Renal pelvis (tissue), 12 donors: Measurements from ENCODE around the gene CD47. TPM values are rescaled to one million over a fixed set of nuclear protein-coding genes. Genes with fewer than 3 reads are reported as not detected.

Source experiments
- DNase-seq: peaks from one replicate; pipeline ENCODE4 v3.0.0-alpha.2; 2013
- long read RNA-seq, 16 experiments: transcript quantifications; one replicate each; lab custom pipeline, GENCODE V29; 2026
- polyA plus RNA-seq, 3 donors: library from polyadenylated mRNA; unstranded; fragments of 120-200 nt; gene quantifications; one replicate each; pipeline ENCODE4 v1.2.1, GENCODE V29; 2013; ENCODE audit not compliant: insufficient read length in 3 of 3

The CD47 gene
- polyA plus RNA-seq: 10 to 100 TPM; 45.0 to 64.9 (median 55.3) TPM
- long read RNA-seq, donor 1, full-length matches to known transcripts: 14 of 14 reads
- long read RNA-seq, donor 1, partial matches to known transcripts: 0 of 14 reads
- long read RNA-seq, donor 1, other reads (novel, unspliced or antisense): 0 of 14 reads
- long read RNA-seq, donor 2, full-length matches to known transcripts: 16 of 16 reads
- long read RNA-seq, donor 2, partial matches to known transcripts: 0 of 16 reads
- long read RNA-seq, donor 2, other reads (novel, unspliced or antisense): 0 of 16 reads
- long read RNA-seq, donor 3, full-length matches to known transcripts: 17 of 17 reads
- long read RNA-seq, donor 3, partial matches to known transcripts: 0 of 17 reads
- long read RNA-seq, donor 3, other reads (novel, unspliced or antisense): 0 of 17 reads
- long read RNA-seq, donor 4, full-length matches to known transcripts: 27 of 27 reads
- long read RNA-seq, donor 4, partial matches to known transcripts: 0 of 27 reads
- long read RNA-seq, donor 4, other reads (novel, unspliced or antisense): 0 of 27 reads
- long read RNA-seq, donor 5, full-length matches to known transcripts: 7 of 7 reads
- long read RNA-seq, donor 5, partial matches to known transcripts: 0 of 7 reads
- long read RNA-seq, donor 5, other reads (novel, unspliced or antisense): 0 of 7 reads
- long read RNA-seq, donor 6, full-length matches to known transcripts: 25 of 31 reads
- long read RNA-seq, donor 6, partial matches to known transcripts: 0 of 31 reads
- long read RNA-seq, donor 6, other reads (novel, unspliced or antisense): 6 of 31 reads
- long read RNA-seq, donor 7, full-length matches to known transcripts: 19 of 19 reads
- long read RNA-seq, donor 7, partial matches to known transcripts: 0 of 19 reads
- long read RNA-seq, donor 7, other reads (novel, unspliced or antisense): 0 of 19 reads
- long read RNA-seq, donor 8, full-length matches to known transcripts: 10 of 10 reads
- long read RNA-seq, donor 8, partial matches to known transcripts: 0 of 10 reads
- long read RNA-seq, donor 8, other reads (novel, unspliced or antisense): 0 of 10 reads
- long read RNA-seq, donor 9, full-length matches to known transcripts: 22 of 22 reads
- long read RNA-seq, donor 9, partial matches to known transcripts: 0 of 22 reads
- long read RNA-seq, donor 9, other reads (novel, unspliced or antisense): 0 of 22 reads
- long read RNA-seq, donor 10, full-length matches to known transcripts: 13 of 18 reads
- long read RNA-seq, donor 10, partial matches to known transcripts: 5 of 18 reads
- long read RNA-seq, donor 10, other reads (novel, unspliced or antisense): 0 of 18 reads
- long read RNA-seq, donor 11, full-length matches to known transcripts: 9 of 9 reads
- long read RNA-seq, donor 11, partial matches to known transcripts: 0 of 9 reads
- long read RNA-seq, donor 11, other reads (novel, unspliced or antisense): 0 of 9 reads
- long read RNA-seq, donor 12, full-length matches to known transcripts: 28 of 46 reads
- long read RNA-seq, donor 12, partial matches to known transcripts: 10 of 46 reads
- long read RNA-seq, donor 12, other reads (novel, unspliced or antisense): 8 of 46 reads
- long read RNA-seq, donor 13, full-length matches to known transcripts: 7 of 7 reads
- long read RNA-seq, donor 13, partial matches to known transcripts: 0 of 7 reads
- long read RNA-seq, donor 13, other reads (novel, unspliced or antisense): 0 of 7 reads
- long read RNA-seq, donor 14: 0 reads
- long read RNA-seq, donor 15, full-length matches to known transcripts: 26 of 59 reads
- long read RNA-seq, donor 15, partial matches to known transcripts: 23 of 59 reads
- long read RNA-seq, donor 15, other reads (novel, unspliced or antisense): 10 of 59 reads
- long read RNA-seq, donor 16, full-length matches to known transcripts: 28 of 28 reads
- long read RNA-seq, donor 16, partial matches to known transcripts: 0 of 28 reads
- long read RNA-seq, donor 16, other reads (novel, unspliced or antisense): 0 of 28 reads

DNA sequence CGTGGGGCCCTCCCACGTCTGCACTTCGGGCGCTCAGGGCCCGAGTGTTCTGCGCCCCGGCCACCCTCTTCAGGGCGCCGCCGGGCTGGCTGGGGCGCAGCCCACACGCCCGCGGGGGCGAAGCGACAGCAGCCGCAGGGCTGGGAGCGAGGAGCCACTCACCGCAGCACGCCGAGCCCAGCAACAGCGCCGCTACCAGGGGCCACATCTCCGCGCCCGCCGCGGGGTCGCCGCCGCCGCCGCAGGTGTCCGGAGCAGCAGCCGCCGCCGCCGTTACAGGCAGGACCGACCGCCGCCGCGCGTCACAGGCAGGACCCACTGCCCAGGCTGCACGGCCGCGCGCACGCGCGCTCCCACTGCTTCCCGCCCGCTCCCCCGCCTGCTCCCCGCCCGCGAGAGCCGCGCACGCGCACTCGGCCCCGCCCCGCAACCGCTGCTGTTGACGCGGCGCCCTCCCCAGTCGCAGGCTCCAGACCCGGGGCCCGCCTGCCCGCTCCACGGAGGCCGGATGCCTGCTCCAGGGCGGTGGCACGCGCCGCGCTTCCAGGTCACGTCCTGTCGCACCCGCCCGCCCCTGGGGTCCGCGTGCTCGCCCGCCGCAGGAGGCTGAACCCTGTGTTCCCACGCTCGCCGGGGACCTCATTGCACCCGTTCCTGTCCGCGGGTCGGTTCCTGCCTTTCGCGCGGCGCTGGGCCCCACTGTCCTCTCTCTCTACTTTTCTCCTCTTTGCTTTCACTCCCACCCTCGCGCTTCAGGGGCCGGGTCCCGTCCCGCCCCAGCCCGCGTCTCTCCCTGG, at the start of gene CD47:
TSS of gene CD47 (minus strand) at position 331 of the 797 bp plus-strand sequence. CDS start at position 208, 123 bp downstream.
- peak; percentile 88 for DNase-seq

GRCh38 chr3:108137460-108137814, 46.6 kb upstream of the CD47 start:
- DNase-seq: no peak

DNA sequence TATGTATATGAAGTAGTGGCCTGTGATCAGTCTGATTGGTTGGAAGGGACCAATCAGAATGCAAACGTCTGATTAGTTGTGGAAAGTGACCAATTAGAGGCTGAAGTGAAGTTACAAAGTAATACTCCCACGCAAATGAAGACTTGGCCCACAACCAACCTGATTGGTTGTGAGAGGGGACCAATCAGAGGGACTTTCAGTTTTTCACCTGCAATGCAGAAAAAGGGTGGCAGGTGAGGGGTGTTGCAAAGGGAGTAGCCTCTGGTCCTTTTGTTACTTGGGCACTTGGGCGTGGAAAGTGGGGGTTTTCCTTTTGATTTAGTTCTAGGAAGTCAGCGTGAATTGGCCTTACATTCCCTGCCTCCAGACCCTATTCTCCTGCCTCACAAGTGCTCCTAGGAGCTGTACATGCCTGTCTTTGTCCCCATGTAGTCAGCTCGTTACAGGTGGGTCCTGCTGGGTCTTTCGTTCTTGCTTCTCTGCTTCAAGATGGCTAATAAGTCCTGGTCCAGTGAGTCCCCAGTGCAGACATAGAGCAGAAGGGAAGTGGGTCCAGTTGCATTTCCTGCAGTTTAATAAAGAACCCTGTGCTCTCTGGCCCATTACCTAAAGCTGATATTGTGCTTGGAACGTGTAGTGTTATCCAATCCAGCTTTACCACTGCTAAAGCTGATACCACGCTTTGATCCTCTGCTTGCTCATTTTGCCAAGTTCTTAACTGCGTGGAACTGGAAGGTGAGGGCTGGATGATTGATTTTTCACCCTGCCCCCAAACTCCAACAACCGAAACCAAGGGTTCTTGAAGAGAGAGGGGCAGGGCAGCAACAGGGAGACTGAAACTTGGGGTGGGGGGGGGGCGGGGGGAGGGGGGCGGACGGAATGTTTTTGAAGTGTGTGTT, 46.0 kb upstream of the CD47 start:
- peak; percentile 26 for DNase-seq

DNA sequence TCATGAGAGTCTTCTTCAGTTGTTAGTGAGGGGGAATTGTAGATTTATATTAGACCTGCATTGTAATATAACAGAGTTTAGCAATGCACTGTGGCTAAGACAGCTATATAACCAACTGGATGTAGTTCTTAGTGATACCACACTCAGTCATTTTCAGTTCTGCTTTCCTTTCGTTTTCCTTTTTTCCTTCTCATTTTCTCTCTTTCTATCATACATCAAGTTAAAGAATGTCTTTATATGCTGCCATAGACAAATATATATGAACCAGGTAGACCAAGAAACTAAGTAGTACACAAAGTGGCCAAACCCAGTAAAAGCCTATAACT, 43.7 kb upstream of the CD47 start:
- no peak for DNase-seq

DNA sequence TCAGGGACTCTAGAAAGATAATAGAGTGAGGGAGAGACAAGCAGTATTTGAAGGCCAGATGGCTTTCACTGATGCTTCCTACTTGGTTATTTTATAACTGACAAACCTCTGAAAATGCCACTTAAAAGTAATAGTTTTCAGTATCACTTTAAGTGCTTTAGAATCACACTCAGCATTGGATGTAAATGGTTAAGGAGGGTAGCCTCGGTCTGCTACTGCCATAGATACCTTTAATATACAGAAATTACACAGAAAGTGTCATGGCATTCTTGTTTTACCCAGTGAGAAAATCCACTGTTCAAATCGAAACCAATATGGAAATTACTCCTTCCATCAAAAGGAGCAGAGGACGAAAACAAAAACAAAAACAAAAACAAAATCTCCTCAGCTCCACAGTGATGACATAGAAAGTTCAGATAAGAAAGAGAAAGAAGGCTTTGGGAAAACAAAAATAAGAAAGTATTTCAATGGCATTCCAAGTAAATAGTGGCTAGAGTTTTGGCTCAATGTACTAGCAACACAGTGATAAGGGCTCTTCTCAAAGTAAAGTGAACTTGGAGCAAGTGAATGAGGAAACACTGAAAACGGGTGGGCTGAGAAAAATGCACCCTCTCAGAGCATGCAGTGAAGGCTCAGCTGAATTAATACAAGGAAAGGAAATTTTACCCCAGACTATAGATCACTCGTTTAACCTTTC, 43.2 kb upstream of the CD47 start:
- no peak for DNase-seq

DNA sequence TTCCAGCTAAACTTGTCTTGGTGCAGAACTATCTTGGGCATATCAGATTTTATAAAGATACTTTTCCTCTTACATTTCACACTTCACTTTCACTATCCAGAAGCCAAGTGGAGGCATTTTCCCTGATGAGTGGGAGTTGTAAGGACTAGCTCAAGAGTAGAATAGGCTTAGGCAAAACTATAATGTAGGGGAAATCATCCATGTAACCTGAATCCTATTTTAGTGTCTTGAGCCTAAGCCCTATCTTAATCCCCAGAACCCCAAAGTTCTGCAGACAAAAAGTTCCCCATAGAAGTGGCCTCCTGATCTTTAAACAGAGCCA, 42.2 kb upstream of the CD47 start:
- DNase-seq: no peak

DNA sequence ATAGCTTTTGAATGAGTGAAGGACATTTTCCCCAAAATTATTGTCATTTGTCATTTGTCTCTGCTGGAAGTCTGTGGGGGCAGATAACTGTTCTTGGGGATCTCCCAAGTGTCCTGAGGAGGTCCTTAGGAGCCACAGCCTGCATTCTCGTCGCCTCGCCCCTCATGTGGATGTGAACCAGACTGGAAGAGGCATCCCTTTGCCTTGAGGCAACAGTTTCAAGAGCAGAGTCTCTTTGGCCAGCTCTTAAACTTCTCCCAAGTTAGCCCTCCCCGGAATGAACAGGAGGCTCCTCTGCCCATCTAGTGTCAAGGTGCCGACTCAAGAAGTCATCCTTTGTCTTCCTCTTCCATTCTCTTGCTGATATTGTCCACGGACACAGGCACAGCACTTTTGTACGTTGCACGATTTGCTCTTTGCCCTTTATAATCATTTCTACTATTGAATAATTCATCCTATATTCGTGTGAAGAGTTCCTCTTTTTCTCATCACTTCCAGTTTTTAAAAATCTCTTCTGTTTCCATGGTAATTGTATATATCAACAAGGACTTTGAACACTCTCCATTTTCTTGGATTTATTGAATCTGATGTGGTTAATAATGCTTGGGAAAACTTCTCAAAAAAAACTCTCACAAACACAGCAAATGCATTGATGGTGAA, 40.8 kb upstream of the CD47 start:
- no peak for DNase-seq

DNA sequence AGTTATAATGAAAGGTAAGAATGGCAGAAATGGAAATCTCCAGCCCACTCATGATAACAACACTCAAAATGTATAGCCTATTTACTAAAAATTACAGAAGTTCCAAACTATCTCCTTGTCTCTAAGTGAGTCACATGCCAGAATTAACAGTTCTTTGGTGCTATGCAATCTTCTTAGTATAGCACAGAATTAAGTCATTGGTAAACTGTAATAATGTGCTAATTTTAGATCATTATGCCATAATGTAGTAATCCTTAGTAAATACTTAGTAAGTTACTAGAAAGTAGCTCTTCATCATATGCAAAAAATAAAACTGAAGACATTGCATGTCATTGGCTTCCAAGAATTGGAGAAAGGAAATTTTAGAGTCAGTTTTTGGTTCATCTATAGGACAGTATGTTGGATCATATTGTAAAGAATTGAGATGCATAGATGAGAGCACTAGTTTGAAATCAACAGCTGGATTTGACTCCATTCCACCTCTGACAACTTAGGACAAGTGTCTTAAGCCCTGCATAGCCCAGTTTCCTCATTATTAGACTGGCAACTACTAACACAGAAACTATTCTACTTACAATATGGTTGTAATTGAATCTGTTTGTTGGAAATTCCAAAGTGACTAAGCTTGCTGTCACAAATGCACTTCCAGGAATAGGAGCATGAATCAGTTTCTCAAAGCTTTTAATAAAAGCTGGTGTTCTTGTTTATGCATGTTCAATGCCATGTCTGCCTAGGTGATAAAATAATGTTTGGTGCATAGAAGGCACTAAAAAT, 40.1 kb upstream of the CD47 start:
- no peak for DNase-seq

- DNase-seq: no peak
These were observed 39.4 kb upstream of the CD47 start for GRCh38 chr3:108130236-108130635.

GRCh38 chr3:108127301-108127988, 36.6 kb upstream of the CD47 start:
- DNase-seq: no peak

DNA sequence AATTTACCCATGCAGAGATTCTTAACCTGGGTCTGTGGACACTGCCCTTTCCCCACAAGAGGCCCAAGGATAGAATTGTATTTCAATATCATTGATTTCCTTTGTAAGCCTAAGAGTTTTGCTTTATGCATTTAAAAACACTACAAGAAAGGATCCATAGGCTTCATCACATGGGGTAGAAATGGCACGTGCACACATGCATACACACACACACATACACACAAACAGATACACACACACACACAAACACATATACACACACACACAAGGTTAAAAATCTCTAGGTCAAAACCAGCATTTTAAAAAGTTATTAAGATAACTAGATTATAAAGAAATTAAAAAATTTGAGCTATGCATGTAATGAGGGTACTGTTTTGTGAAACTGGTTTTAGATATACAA, 35.5 kb upstream of the CD47 start:
- no peak for DNase-seq

DNA sequence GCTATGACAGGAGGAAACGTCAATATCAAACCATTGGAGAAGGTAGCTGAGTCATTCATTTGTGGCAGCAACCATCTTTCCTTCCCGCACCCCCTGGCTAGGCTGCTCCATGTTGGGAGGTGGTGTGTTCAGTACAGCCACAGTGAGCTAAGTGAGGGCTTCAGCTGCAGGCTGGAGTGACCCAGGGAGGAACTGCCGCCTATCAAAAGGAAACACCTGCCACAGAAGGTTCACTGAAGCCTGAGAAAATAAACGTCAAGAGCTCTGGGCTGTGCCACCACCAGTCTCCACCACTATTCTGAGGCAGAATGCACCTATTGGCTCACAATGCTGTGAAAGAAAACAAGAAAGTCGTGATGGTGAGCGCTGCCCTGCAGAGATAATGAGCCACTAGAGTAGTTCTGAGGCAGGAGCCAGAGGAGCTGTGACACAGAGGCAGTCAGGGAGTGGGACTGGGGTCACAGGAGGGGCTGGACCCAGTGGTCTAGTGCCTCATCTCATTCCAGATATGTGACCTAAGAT, 34.8 kb upstream of the CD47 start:
- DNase-seq: no peak

DNA sequence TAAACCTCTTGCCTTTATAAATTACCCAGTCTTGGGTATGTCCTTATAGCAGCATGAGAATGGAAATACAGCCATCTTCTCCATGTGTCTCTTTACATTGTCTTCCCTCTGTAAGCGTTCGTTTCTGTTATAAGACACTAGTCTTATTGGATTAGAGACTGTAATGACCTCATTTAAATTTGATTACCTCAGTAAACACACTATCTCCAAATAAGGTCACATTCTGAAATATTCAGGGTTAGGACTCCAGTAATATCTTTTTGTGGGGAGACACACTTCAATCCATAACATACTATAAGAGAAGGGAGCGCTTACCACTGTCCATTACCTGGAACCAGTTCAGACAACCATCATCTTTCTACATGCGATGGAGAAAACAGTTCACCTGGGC, 34.3 kb upstream of the CD47 start:
- no peak for DNase-seq

- no peak for DNase-seq
These were observed 33.7 kb upstream of the CD47 start for GRCh38 chr3:108124337-108125152.

GRCh38 chr3:108123326-108123725, 32.5 kb upstream of the CD47 start:
- no peak for DNase-seq
